SK-N-SH treated with all-trans-retinoic acid at 6 μM for 48 hours (cell line): ENCODE data around the gene VAV1.

Source experiments
- ARNTL ChIP-seq: fragments of 450-650 bp; formaldehyde crosslinking; IDR thresholded peaks from 2 replicates; pipeline ENCODE4 v1.5.0; 2020; ENCODE audit warnings: low read depth, mild to moderate bottlenecking, moderate library complexity, borderline replicate concordance
- GLIS3 ChIP-seq: fragments of 250-450 bp; sonication (Bioruptor Pico); IDR thresholded peaks from 2 replicates; pipeline ENCODE4 v1.5.0; 2020; ENCODE audit warnings: mild to moderate bottlenecking, moderate library complexity
- OSR1 ChIP-seq: fragments of 250-450 bp; sonication (Bioruptor Pico); IDR thresholded peaks from 2 replicates; pipeline ENCODE4 v1.8.0; 2022; ENCODE audit warnings: moderate library complexity, mild to moderate bottlenecking, inconsistent platforms
- RARB ChIP-seq: fragments of 250-450 bp; sonication (Bioruptor Pico); IDR thresholded peaks from 2 replicates; pipeline ENCODE4 v1.8.0; 2021; ENCODE audit warnings: mild to moderate bottlenecking, moderate library complexity
- SNAI2 ChIP-seq: fragments of 250-450 bp; sonication (Bioruptor Pico); IDR thresholded peaks from 2 replicates; pipeline ENCODE4 v1.5.0; 2020; ENCODE audit warnings: mild to moderate bottlenecking, moderate library complexity
- ZFP3 ChIP-seq: fragments of 250-450 bp; sonication (Bioruptor Pico); IDR thresholded peaks from 2 replicates; pipeline ENCODE4 v1.5.0; 2020; ENCODE audit warnings: mild to moderate bottlenecking, moderate library complexity
- ZFP30 ChIP-seq: fragments of 450-650 bp; formaldehyde crosslinking; IDR thresholded peaks from 2 replicates; pipeline ENCODE4 v1.5.0; 2022; ENCODE audit warnings: mild to moderate bottlenecking, moderate library complexity
- ZNF70 ChIP-seq: fragments of 450-650 bp; formaldehyde crosslinking; IDR thresholded peaks from 2 replicates; pipeline ENCODE4 v1.5.0; 2020; ENCODE audit warnings: mild to moderate bottlenecking, moderate library complexity
- ZNF8 ChIP-seq: fragments of 450-650 bp; formaldehyde crosslinking; IDR thresholded peaks from 2 replicates; pipeline ENCODE4 v1.5.0; 2020; ENCODE audit warnings: mild to moderate bottlenecking, moderate library complexity
- TF ChIP-seq, protein P1 (sequence below): fragments of 250-450 bp; sonication (Bioruptor Pico); IDR thresholded peaks from 2 replicates; pipeline ENCODE4 v1.5.1; 2021; ENCODE audit warnings: mild to moderate bottlenecking, moderate library complexity
- TF ChIP-seq, protein P2 (sequence below): fragments of 250-450 bp; sonication (Bioruptor Pico); IDR thresholded peaks from 2 replicates; pipeline ENCODE4 v1.8.0; 2020; ENCODE audit warnings: mild to moderate bottlenecking, moderate library complexity, borderline replicate concordance
- TF ChIP-seq, protein P3 (sequence below): fragments of 250-450 bp; sonication (Bioruptor Pico); IDR thresholded peaks from 2 replicates; pipeline ENCODE4 v1.8.0; 2021; ENCODE audit warnings: low read depth, mild to moderate bottlenecking, moderate library complexity, borderline replicate concordance
- TF ChIP-seq, protein P4 (sequence below): fragments of 250-450 bp; sonication (Bioruptor Pico); IDR thresholded peaks from 2 replicates; pipeline ENCODE4 v1.5.1; 2020; ENCODE audit warnings: low read depth, mild to moderate bottlenecking, moderate library complexity

DNA sequence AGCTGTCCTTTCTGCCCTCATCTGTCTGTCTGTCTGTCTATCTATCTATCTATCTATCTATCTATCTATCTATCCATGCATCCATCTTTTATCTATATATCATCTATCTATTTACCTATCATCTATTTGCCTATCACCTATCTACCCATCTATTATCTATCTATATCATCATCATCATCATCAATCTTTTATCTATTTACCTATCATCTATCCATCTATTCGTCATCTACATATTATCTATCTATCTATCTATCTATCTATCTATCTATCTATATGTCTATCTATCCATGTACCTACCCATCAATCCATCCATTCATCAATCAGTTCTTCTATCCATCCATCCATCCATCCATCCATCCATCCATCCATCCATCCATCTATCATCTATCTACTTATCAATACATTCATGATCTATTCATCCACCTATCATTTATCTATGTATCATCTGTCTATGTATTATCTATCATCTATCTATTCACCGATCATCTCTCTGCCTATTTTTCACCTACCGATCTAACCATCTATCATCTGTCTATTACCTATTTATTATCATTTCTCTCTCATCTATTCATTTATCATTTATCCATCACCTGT is 65.7 kb downstream of the VAV1 start:
- no peak for TF ChIP-seq ZFP30 (CRISPR knock-in tag)
- TF ChIP-seq, protein P1, sequence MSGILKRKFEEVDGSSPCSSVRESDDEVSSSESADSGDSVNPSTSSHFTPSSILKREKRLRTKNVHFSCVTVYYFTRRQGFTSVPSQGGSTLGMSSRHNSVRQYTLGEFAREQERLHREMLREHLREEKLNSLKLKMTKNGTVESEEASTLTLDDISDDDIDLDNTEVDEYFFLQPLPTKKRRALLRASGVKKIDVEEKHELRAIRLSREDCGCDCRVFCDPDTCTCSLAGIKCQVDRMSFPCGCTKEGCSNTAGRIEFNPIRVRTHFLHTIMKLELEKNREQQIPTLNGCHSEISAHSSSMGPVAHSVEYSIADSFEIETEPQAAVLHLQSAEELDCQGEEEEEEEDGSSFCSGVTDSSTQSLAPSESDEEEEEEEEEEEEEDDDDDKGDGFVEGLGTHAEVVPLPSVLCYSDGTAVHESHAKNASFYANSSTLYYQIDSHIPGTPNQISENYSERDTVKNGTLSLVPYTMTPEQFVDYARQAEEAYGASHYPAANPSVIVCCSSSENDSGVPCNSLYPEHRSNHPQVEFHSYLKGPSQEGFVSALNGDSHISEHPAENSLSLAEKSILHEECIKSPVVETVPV (CRISPR knock-in tag), result no peak
- TF ChIP-seq RARB (CRISPR knock-in tag), result no peak
- no peak for TF ChIP-seq ZNF70 (CRISPR knock-in tag)
- TF ChIP-seq, protein P2, sequence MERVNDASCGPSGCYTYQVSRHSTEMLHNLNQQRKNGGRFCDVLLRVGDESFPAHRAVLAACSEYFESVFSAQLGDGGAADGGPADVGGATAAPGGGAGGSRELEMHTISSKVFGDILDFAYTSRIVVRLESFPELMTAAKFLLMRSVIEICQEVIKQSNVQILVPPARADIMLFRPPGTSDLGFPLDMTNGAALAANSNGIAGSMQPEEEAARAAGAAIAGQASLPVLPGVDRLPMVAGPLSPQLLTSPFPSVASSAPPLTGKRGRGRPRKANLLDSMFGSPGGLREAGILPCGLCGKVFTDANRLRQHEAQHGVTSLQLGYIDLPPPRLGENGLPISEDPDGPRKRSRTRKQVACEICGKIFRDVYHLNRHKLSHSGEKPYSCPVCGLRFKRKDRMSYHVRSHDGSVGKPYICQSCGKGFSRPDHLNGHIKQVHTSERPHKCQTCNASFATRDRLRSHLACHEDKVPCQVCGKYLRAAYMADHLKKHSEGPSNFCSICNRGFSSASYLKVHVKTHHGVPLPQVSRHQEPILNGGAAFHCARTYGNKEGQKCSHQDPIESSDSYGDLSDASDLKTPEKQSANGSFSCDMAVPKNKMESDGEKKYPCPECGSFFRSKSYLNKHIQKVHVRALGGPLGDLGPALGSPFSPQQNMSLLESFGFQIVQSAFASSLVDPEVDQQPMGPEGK (CRISPR knock-in tag), result no peak
- no peak for TF ChIP-seq ARNTL
- TF ChIP-seq ZNF8, result no peak
- TF ChIP-seq OSR1 (CRISPR knock-in tag), result no peak
- no peak for TF ChIP-seq ZFP3 (CRISPR knock-in tag)
- TF ChIP-seq SNAI2 (CRISPR knock-in tag), result no peak
- TF ChIP-seq, protein P3, sequence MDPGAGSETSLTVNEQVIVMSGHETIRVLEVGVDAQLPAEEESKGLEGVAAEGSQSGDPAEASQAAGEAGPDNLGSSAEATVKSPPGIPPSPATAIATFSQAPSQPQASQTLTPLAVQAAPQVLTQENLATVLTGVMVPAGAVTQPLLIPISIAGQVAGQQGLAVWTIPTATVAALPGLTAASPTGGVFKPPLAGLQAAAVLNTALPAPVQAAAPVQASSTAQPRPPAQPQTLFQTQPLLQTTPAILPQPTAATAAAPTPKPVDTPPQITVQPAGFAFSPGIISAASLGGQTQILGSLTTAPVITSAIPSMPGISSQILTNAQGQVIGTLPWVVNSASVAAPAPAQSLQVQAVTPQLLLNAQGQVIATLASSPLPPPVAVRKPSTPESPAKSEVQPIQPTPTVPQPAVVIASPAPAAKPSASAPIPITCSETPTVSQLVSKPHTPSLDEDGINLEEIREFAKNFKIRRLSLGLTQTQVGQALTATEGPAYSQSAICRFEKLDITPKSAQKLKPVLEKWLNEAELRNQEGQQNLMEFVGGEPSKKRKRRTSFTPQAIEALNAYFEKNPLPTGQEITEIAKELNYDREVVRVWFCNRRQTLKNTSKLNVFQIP (CRISPR knock-in tag), result no peak
- TF ChIP-seq, protein P4, sequence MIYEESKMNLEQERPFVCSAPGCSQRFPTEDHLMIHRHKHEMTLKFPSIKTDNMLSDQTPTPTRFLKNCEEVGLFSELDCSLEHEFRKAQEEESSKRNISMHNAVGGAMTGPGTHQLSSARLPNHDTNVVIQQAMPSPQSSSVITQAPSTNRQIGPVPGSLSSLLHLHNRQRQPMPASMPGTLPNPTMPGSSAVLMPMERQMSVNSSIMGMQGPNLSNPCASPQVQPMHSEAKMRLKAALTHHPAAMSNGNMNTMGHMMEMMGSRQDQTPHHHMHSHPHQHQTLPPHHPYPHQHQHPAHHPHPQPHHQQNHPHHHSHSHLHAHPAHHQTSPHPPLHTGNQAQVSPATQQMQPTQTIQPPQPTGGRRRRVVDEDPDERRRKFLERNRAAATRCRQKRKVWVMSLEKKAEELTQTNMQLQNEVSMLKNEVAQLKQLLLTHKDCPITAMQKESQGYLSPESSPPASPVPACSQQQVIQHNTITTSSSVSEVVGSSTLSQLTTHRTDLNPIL, result no peak
- no peak for TF ChIP-seq GLIS3
